ENCODE results near the gene MARK3. TPM values are rescaled to one million over a fixed set of nuclear protein-coding genes. Genes with fewer than 3 reads are reported as not detected.

The MARK3 gene
- total and polyA plus RNA-seq, 2 of the 13 experiments (the other 11 are each of a cell fraction or from before 2014, with no cell fraction given), result 47.7 to 56.6 TPM

DNA sequence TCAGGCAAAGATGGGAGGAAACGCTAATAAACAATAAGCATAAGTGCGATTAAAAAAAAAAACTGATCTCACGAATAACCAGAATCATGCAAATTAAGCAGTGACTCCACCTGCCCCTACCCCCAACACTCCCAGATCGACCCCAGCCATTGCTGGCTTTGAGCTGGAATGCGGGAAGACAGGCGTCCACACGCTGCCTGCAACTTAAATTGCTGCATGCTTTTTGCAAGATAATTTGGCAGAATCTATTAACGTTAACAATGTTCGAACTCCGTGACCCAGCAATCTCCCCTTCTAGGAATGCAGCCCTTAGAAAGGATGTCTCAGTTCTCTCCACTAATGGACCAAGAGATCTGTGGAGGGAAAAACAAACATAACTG, 138.3 kb downstream of the MARK3 start (continued):
- TF ChIP-seq, protein P1, sequence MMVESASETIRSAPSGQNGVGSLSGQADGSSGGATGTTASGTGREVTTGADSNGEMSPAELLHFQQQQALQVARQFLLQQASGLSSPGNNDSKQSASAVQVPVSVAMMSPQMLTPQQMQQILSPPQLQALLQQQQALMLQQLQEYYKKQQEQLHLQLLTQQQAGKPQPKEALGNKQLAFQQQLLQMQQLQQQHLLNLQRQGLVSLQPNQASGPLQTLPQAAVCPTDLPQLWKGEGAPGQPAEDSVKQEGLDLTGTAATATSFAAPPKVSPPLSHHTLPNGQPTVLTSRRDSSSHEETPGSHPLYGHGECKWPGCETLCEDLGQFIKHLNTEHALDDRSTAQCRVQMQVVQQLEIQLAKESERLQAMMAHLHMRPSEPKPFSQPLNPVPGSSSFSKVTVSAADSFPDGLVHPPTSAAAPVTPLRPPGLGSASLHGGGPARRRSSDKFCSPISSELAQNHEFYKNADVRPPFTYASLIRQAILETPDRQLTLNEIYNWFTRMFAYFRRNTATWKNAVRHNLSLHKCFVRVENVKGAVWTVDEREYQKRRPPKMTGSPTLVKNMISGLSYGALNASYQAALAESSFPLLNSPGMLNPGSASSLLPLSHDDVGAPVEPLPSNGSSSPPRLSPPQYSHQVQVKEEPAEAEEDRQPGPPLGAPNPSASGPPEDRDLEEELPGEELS (CRISPR knock-in tag; IDR thresholded peaks at IDR 0.05), result no peak
- TF ChIP-seq, protein P2, sequence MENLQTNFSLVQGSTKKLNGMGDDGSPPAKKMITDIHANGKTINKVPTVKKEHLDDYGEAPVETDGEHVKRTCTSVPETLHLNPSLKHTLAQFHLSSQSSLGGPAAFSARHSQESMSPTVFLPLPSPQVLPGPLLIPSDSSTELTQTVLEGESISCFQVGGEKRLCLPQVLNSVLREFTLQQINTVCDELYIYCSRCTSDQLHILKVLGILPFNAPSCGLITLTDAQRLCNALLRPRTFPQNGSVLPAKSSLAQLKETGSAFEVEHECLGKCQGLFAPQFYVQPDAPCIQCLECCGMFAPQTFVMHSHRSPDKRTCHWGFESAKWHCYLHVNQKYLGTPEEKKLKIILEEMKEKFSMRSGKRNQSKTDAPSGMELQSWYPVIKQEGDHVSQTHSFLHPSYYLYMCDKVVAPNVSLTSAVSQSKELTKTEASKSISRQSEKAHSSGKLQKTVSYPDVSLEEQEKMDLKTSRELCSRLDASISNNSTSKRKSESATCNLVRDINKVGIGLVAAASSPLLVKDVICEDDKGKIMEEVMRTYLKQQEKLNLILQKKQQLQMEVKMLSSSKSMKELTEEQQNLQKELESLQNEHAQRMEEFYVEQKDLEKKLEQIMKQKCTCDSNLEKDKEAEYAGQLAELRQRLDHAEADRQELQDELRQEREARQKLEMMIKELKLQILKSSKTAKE (CRISPR knock-in tag; IDR thresholded peaks at IDR 0.05; ENCODE audit: borderline replicate concordance), result no peak
- TF ChIP-seq E2F2 (CRISPR knock-in tag; IDR thresholded peaks at IDR 0.05; ENCODE audit: borderline replicate concordance), result no peak
- no peak for TF ChIP-seq ETV5 (CRISPR knock-in tag; IDR thresholded peaks at IDR 0.05; ENCODE audit: borderline replicate concordance)
- no peak for TF ChIP-seq ZNF468 (CRISPR knock-in tag; IDR thresholded peaks at IDR 0.05)
- TF ChIP-seq MAFG (CRISPR knock-in tag; IDR thresholded peaks at IDR 0.05), result no peak
- TF ChIP-seq SKI (IDR thresholded peaks at IDR 0.05; ENCODE audit: partially characterized antibody), result no peak
